Stomach (tissue), 4 donors: Measurements from ENCODE around the gene GFPT2.

Experiments
- EP300 ChIP-seq: sonication (generic); formaldehyde crosslinking; IDR thresholded peaks from one replicate; pipeline ENCODE4 v1.6.1; 2017; ENCODE audit warnings: antibody characterized with exemption
- POLR2A ChIP-seq, 4 donors: fragments of 450-650 bp; IDR thresholded peaks; one replicate each; pipeline ENCODE4 v1.6.1; 2016; ENCODE audit warnings: antibody characterized with exemption in 4 of 4, control low read depth in 2 of 4, mild to moderate bottlenecking in 1 of 4, moderate library complexity in 1 of 4
- POLR2AphosphoS5 ChIP-seq, 3 donors: sonication (generic); formaldehyde crosslinking; IDR thresholded peaks; one replicate each; pipeline ENCODE4 v1.6.1; 2016; ENCODE audit warnings: antibody characterized with exemption in 3 of 3
- TF ChIP-seq, protein P1 (sequence below), 7 experiments: fragments of 450-650 bp in 4 of 7; fragments of 200-600 bp in 3 of 7; sonication (generic) in 3 of 7; IDR thresholded peaks; one replicate each; pipeline ENCODE4 v1.5.1; 2016 to 2019; ENCODE audit warnings: antibody characterized with exemption in 7 of 7, control low read depth in 2 of 7, mild to moderate bottlenecking in 1 of 7

DNA sequence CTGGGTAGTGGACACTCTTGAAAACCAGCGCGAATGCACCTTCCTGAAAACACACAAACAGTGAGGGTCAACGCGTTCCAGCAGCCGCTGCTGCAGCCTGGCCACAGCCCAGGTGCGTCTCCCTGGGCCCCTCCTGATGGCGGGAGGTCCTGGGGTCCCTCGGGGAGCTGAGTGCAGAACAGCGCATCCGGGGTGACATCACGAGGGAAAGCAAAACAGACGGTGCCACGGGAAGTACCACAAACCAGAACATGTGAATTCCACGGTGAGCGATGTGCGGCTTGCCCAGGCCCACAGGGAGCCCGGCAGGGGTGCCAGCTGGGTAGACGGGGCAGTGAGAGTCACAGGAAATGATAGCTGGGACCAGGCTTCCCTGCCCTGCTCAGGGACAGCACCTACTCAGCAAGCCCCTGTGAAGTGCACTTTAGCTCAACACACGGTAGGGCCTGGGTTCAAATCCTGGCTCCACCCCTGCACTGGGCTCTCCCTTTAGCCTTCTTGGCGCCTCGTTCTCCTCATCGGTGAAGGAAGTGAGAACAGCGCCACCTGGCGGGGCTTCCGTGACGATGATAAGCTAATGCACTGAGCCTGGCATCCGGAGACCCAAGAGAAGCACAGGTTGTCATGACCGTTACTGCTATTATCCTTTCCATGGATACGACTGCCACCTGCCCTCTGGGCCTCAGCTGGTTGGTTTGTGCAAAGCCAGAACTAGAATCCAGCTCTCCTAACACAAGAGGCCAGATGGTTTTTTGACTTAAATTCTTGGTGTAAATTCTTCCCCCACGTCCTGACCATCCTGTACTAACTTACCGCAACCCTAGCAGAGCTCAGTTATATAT is 24.6 kb downstream of the GFPT2 start:
- TF ChIP-seq POLR2A (IDR thresholded peaks at IDR 0.05): no peak
- TF ChIP-seq, protein P1, sequence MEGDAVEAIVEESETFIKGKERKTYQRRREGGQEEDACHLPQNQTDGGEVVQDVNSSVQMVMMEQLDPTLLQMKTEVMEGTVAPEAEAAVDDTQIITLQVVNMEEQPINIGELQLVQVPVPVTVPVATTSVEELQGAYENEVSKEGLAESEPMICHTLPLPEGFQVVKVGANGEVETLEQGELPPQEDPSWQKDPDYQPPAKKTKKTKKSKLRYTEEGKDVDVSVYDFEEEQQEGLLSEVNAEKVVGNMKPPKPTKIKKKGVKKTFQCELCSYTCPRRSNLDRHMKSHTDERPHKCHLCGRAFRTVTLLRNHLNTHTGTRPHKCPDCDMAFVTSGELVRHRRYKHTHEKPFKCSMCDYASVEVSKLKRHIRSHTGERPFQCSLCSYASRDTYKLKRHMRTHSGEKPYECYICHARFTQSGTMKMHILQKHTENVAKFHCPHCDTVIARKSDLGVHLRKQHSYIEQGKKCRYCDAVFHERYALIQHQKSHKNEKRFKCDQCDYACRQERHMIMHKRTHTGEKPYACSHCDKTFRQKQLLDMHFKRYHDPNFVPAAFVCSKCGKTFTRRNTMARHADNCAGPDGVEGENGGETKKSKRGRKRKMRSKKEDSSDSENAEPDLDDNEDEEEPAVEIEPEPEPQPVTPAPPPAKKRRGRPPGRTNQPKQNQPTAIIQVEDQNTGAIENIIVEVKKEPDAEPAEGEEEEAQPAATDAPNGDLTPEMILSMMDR (IDR thresholded peaks at IDR 0.05): peak in 5 of 7 experiments; percentile 47 to 75 (median 59)
- TF ChIP-seq POLR2AphosphoS5 (IDR thresholded peaks at IDR 0.05): peak in 1 of 3 donors; percentile 22
- TF ChIP-seq EP300: no peak
